SK-N-SH treated with all-trans-retinoic acid at 6 μM for 48 hours (cell line): ENCODE measurements around the gene MLKL.

Experiments
- ATAC-seq: fragments of 200-7000 bp; cut with Tn5 transposase; 3 replicates; pipeline ENCODE4 v1.9.1; 2020; ENCODE audit warnings: mild to moderate bottlenecking, moderate library complexity
- ARNTL ChIP-seq: fragments of 450-650 bp; formaldehyde crosslinking; IDR thresholded peaks from 2 replicates; pipeline ENCODE4 v1.5.0; 2020; ENCODE audit warnings: low read depth, mild to moderate bottlenecking, moderate library complexity, borderline replicate concordance
- BACH2 ChIP-seq: fragments of 250-450 bp; sonication (Bioruptor Pico); IDR thresholded peaks from 2 replicates; pipeline ENCODE4 v1.9.0; 2021; ENCODE audit warnings: mild to moderate bottlenecking, borderline replicate concordance
- CSDC2 ChIP-seq: fragments of 250-450 bp; sonication (Bioruptor Pico); IDR thresholded peaks from 2 replicates; pipeline ENCODE4 v1.5.0; 2020; ENCODE audit warnings: mild to moderate bottlenecking, moderate library complexity
- ESRRG ChIP-seq: fragments of 250-450 bp; sonication (Bioruptor Pico); IDR thresholded peaks from 2 replicates; pipeline ENCODE4 v1.6.1; 2021; ENCODE audit warnings: mild to moderate bottlenecking
- GLIS3 ChIP-seq: fragments of 250-450 bp; sonication (Bioruptor Pico); IDR thresholded peaks from 2 replicates; pipeline ENCODE4 v1.5.0; 2020; ENCODE audit warnings: mild to moderate bottlenecking, moderate library complexity
- ISL1 ChIP-seq: fragments of 250-450 bp; sonication (Bioruptor Pico); IDR thresholded peaks from 2 replicates; pipeline ENCODE4 v2.1.2; 2022; ENCODE audit warnings: mild to moderate bottlenecking, moderate library complexity
- OSR1 ChIP-seq: fragments of 250-450 bp; sonication (Bioruptor Pico); IDR thresholded peaks from 2 replicates; pipeline ENCODE4 v1.8.0; 2022; ENCODE audit warnings: moderate library complexity, mild to moderate bottlenecking, inconsistent platforms
- PPARA ChIP-seq: fragments of 250-450 bp; sonication (Bioruptor Pico); IDR thresholded peaks from 2 replicates; pipeline ENCODE4 v1.5.0; 2020; ENCODE audit warnings: mild to moderate bottlenecking, borderline replicate concordance
- SNAI2 ChIP-seq: fragments of 250-450 bp; sonication (Bioruptor Pico); IDR thresholded peaks from 2 replicates; pipeline ENCODE4 v1.5.0; 2020; ENCODE audit warnings: mild to moderate bottlenecking, moderate library complexity
- TCF4 ChIP-seq: fragments of 250-450 bp; sonication (Bioruptor Pico); IDR thresholded peaks from 2 replicates; pipeline ENCODE4 v1.8.0; 2021; ENCODE audit warnings: mild to moderate bottlenecking, moderate library complexity, borderline replicate concordance
- TOX ChIP-seq: fragments of 250-450 bp; sonication (Bioruptor Pico); IDR thresholded peaks from 2 replicates; pipeline ENCODE4 v1.8.0; 2021; ENCODE audit warnings: mild to moderate bottlenecking, moderate library complexity, borderline replicate concordance
- ZC3H10 ChIP-seq: fragments of 250-450 bp; sonication (Bioruptor Pico); IDR thresholded peaks from 2 replicates; pipeline ENCODE4 v1.5.1; 2021; ENCODE audit warnings: mild to moderate bottlenecking, moderate library complexity
- ZFP3 ChIP-seq: fragments of 250-450 bp; sonication (Bioruptor Pico); IDR thresholded peaks from 2 replicates; pipeline ENCODE4 v1.5.0; 2020; ENCODE audit warnings: mild to moderate bottlenecking, moderate library complexity
- ZFP30 ChIP-seq: fragments of 450-650 bp; formaldehyde crosslinking; IDR thresholded peaks from 2 replicates; pipeline ENCODE4 v1.5.0; 2022; ENCODE audit warnings: mild to moderate bottlenecking, moderate library complexity
- ZNF565 ChIP-seq: fragments of 450-650 bp; formaldehyde crosslinking; conservative IDR thresholded peaks from 2 replicates; pipeline ENCODE4 v1.5.0; 2020; ENCODE audit warnings: low read depth, mild to moderate bottlenecking, moderate library complexity
- ZNF70 ChIP-seq: fragments of 450-650 bp; formaldehyde crosslinking; IDR thresholded peaks from 2 replicates; pipeline ENCODE4 v1.5.0; 2020; ENCODE audit warnings: mild to moderate bottlenecking, moderate library complexity
- TF ChIP-seq, protein P1 (sequence below): fragments of 250-450 bp; sonication (Bioruptor Pico); IDR thresholded peaks from 2 replicates; pipeline ENCODE4 v1.5.1; 2021; ENCODE audit warnings: mild to moderate bottlenecking, moderate library complexity
- TF ChIP-seq, protein P2 (sequence below): fragments of 250-450 bp; sonication (Bioruptor Pico); IDR thresholded peaks from 2 replicates; pipeline ENCODE4 v1.8.0; 2020; ENCODE audit warnings: mild to moderate bottlenecking, moderate library complexity, borderline replicate concordance
- TF ChIP-seq, protein P3 (sequence below): fragments of 250-450 bp; sonication (Bioruptor Pico); IDR thresholded peaks from 2 replicates; pipeline ENCODE4 v1.5.0; 2020; ENCODE audit warnings: mild to moderate bottlenecking, moderate library complexity
- TF ChIP-seq, protein P4 (sequence below): fragments of 250-450 bp; sonication (Bioruptor Pico); IDR thresholded peaks from 2 replicates; pipeline ENCODE4 v1.5.1; 2020; ENCODE audit warnings: low read depth, mild to moderate bottlenecking, moderate library complexity
- TF ChIP-seq, protein P5 (sequence below): fragments of 250-450 bp; sonication (Bioruptor Pico); IDR thresholded peaks from 2 replicates; pipeline ENCODE4 v1.8.0; 2021; ENCODE audit warnings: low read depth, mild to moderate bottlenecking, moderate library complexity, borderline replicate concordance

Gene MLKL

DNA sequence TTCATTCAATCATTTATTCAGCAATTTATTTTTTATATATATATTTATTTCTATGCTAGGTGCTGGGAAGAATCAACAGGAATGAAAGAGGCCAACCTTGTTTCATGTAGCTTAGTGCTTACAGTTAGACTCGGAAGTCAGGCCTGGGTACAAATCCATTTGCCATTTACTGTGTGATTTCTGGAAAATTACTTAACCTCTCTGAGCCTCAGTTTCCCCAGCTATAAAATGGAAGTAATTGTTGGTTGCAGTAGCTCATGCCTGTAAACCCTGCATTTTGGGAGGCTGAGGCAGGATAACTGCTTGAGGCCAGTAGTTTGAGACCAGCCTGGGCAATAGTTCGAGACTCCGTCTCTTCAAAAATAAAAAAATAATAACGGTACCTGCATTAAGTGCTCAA is 27.2 kb upstream of the MLKL start:
- TF ChIP-seq ZNF565 (CRISPR knock-in tag) (no peak), ISL1 (CRISPR knock-in tag) (no peak), ZNF70 (CRISPR knock-in tag) (no peak), ZFP30 (CRISPR knock-in tag) (no peak), GLIS3 (no peak), ARNTL (CRISPR knock-in tag) (no peak), PPARA (CRISPR knock-in tag) (no peak), CSDC2 (no peak), ZC3H10 (CRISPR knock-in tag) (no peak), TOX (no peak), SNAI2 (CRISPR knock-in tag) (no peak), BACH2 (CRISPR knock-in tag) (no peak), TCF4 (CRISPR knock-in tag) (no peak), OSR1 (CRISPR knock-in tag) (no peak)
- TF ChIP-seq, protein P1, sequence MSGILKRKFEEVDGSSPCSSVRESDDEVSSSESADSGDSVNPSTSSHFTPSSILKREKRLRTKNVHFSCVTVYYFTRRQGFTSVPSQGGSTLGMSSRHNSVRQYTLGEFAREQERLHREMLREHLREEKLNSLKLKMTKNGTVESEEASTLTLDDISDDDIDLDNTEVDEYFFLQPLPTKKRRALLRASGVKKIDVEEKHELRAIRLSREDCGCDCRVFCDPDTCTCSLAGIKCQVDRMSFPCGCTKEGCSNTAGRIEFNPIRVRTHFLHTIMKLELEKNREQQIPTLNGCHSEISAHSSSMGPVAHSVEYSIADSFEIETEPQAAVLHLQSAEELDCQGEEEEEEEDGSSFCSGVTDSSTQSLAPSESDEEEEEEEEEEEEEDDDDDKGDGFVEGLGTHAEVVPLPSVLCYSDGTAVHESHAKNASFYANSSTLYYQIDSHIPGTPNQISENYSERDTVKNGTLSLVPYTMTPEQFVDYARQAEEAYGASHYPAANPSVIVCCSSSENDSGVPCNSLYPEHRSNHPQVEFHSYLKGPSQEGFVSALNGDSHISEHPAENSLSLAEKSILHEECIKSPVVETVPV (CRISPR knock-in tag), result no peak
- TF ChIP-seq, protein P2, sequence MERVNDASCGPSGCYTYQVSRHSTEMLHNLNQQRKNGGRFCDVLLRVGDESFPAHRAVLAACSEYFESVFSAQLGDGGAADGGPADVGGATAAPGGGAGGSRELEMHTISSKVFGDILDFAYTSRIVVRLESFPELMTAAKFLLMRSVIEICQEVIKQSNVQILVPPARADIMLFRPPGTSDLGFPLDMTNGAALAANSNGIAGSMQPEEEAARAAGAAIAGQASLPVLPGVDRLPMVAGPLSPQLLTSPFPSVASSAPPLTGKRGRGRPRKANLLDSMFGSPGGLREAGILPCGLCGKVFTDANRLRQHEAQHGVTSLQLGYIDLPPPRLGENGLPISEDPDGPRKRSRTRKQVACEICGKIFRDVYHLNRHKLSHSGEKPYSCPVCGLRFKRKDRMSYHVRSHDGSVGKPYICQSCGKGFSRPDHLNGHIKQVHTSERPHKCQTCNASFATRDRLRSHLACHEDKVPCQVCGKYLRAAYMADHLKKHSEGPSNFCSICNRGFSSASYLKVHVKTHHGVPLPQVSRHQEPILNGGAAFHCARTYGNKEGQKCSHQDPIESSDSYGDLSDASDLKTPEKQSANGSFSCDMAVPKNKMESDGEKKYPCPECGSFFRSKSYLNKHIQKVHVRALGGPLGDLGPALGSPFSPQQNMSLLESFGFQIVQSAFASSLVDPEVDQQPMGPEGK (CRISPR knock-in tag), result no peak
- TF ChIP-seq, protein P3, sequence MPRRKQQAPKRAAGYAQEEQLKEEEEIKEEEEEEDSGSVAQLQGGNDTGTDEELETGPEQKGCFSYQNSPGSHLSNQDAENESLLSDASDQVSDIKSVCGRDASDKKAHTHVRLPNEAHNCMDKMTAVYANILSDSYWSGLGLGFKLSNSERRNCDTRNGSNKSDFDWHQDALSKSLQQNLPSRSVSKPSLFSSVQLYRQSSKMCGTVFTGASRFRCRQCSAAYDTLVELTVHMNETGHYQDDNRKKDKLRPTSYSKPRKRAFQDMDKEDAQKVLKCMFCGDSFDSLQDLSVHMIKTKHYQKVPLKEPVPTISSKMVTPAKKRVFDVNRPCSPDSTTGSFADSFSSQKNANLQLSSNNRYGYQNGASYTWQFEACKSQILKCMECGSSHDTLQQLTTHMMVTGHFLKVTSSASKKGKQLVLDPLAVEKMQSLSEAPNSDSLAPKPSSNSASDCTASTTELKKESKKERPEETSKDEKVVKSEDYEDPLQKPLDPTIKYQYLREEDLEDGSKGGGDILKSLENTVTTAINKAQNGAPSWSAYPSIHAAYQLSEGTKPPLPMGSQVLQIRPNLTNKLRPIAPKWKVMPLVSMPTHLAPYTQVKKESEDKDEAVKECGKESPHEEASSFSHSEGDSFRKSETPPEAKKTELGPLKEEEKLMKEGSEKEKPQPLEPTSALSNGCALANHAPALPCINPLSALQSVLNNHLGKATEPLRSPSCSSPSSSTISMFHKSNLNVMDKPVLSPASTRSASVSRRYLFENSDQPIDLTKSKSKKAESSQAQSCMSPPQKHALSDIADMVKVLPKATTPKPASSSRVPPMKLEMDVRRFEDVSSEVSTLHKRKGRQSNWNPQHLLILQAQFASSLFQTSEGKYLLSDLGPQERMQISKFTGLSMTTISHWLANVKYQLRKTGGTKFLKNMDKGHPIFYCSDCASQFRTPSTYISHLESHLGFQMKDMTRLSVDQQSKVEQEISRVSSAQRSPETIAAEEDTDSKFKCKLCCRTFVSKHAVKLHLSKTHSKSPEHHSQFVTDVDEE (CRISPR knock-in tag), result no peak
- ATAC-seq, result no peak

DNA sequence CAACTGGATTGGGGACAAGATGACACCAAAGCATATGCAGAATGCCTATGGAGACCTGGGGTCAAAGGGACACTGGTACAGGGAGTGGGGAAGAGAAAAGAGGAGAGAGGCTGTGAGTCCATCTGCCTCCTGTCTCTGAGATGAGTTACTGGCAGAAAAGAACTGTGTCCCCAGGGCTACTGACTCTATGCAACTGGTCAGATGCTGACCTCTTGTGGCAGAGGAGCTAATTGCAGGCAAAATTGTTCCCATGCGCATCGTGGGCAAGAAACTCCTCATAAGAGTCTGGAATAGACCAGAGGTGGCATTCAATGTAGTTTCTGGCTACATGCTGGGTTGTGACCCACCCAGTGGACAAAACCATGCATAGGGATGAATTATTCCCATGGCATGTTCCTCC is 26.1 kb upstream of the MLKL start:
- TF ChIP-seq, protein P4, sequence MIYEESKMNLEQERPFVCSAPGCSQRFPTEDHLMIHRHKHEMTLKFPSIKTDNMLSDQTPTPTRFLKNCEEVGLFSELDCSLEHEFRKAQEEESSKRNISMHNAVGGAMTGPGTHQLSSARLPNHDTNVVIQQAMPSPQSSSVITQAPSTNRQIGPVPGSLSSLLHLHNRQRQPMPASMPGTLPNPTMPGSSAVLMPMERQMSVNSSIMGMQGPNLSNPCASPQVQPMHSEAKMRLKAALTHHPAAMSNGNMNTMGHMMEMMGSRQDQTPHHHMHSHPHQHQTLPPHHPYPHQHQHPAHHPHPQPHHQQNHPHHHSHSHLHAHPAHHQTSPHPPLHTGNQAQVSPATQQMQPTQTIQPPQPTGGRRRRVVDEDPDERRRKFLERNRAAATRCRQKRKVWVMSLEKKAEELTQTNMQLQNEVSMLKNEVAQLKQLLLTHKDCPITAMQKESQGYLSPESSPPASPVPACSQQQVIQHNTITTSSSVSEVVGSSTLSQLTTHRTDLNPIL (CRISPR knock-in tag), result no peak
- TF ChIP-seq ZC3H10 (CRISPR knock-in tag), result no peak
- TF ChIP-seq ZFP3 (CRISPR knock-in tag), result no peak
- no peak for TF ChIP-seq OSR1 (CRISPR knock-in tag)
- no peak for TF ChIP-seq SNAI2 (CRISPR knock-in tag)
- TF ChIP-seq ARNTL (CRISPR knock-in tag), result no peak
- TF ChIP-seq ZFP30 (CRISPR knock-in tag), result no peak
- no peak for TF ChIP-seq TOX
- TF ChIP-seq PPARA (CRISPR knock-in tag), result no peak
- TF ChIP-seq, protein P3 (CRISPR knock-in tag), result no peak
- TF ChIP-seq ESRRG (CRISPR knock-in tag), result no peak
- no peak for TF ChIP-seq ZNF70 (CRISPR knock-in tag)
- TF ChIP-seq, protein P2 (CRISPR knock-in tag), result no peak
- TF ChIP-seq, protein P1 (CRISPR knock-in tag), result no peak
- no peak for TF ChIP-seq BACH2 (CRISPR knock-in tag)
- no peak for TF ChIP-seq CSDC2
- no peak for TF ChIP-seq TCF4 (CRISPR knock-in tag)
- no peak for TF ChIP-seq ZNF565 (CRISPR knock-in tag)
- TF ChIP-seq, protein P5, sequence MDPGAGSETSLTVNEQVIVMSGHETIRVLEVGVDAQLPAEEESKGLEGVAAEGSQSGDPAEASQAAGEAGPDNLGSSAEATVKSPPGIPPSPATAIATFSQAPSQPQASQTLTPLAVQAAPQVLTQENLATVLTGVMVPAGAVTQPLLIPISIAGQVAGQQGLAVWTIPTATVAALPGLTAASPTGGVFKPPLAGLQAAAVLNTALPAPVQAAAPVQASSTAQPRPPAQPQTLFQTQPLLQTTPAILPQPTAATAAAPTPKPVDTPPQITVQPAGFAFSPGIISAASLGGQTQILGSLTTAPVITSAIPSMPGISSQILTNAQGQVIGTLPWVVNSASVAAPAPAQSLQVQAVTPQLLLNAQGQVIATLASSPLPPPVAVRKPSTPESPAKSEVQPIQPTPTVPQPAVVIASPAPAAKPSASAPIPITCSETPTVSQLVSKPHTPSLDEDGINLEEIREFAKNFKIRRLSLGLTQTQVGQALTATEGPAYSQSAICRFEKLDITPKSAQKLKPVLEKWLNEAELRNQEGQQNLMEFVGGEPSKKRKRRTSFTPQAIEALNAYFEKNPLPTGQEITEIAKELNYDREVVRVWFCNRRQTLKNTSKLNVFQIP (CRISPR knock-in tag), result no peak
- no peak for ATAC-seq
